ENCODE results near the gene SIRT2. TPM values are rescaled to one million over a fixed set of nuclear protein-coding genes. Genes with fewer than 3 reads are reported as not detected.

The SIRT2 gene
- total RNA-seq, 1 donor from 2014 or later: 10.9 TPM

DNA sequence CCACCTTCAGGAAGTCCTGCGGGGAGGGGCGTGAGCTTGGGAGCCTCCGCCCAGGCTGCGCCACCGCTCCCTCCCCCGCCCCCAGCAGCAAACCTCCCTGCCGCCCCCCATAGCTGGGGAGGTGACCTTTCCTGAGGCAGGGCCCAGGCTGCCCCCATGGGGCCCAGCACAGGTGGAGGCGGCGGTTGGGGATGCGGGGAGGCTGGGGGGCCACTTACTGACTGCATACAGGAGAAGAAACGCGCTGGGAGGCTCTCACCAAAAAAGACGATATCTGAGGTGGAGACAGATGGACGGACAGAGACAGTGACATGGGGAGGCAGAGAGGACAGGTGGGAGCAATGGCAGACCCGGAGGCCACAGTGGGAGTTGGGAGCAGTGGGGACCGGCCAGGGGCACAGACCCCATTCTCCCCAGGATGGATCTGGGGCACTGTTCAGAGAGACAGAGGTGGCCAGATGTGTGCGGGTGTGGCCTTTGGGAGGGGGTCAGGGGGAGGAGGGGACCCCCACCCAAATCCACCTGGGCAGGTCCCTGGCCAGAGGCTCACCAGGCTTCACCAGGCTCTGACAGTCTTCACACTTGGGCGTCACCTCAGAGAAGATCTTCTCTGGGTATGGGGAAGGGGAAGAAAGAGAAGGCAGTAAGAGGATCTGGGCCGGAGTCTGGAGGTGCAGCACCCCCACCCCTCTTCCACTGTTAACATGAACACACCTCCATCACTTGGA is 18.4 kb downstream of the SIRT2 start:
- no peaks in the 10 kb centered on the region for H3K79me2 ChIP-seq (ENCODE audit: low read depth)

DNA sequence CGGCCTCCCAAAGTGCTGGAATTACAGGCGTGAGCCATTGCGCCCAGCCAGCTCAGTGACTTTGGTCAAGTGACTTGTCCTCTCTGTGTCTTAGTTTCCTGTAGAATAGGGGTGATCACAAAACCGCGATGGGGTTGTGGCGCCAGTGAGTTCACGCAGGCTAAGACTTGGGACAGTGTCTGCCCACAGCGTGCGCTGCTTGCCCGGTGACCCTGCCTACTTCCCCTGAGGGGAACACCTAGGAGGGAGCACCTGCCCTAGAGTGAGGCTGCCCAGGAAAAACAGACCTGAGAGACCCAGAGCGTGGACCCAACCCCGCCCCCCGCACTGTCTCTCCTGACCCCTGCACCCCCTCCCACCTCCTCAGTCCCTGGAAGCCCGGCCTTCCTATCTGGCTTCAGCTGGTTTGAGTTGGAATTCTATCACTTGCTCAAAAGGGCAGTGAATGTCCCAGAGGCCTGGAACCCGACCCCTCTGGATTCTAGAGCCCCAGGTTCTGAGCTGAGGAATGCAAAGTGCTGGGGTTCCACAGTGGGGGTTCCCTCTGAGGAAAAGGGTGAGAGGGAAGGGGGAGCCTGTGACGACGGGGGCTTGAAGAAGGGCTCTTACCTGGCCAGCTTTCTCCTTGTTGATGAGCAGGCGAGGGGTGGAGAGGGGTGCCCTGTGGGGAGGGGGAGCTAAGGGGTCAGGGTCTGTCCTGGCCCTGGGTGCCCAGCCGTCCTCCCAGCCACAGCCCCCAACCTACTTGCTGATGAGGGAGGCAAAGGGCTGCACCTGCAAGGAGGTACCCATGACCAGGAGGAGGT is 19.1 kb downstream of the SIRT2 start:
- H3K4me1 ChIP-seq: peaks cover 8% of the 10 kb centered on the region
- H3K36me3 ChIP-seq: no peaks in the 10 kb centered on the region

More for the DNA sequence above, 18.4 kb downstream of the SIRT2 start:
- H3K27me3 Mint-ChIP-seq (ENCODE audit: insufficient read depth, low read depth): peaks cover 8% of the 10 kb centered on the region
- H3F3A ChIP-seq (ENCODE audit: low read depth): peaks cover 3% of the 10 kb centered on the region
- no peak overlapping the region for H3K27ac ChIP-seq
- TF ChIP-seq EZH2 (IDR thresholded peaks at IDR 0.05): no peak
- TF ChIP-seq, protein P1, sequence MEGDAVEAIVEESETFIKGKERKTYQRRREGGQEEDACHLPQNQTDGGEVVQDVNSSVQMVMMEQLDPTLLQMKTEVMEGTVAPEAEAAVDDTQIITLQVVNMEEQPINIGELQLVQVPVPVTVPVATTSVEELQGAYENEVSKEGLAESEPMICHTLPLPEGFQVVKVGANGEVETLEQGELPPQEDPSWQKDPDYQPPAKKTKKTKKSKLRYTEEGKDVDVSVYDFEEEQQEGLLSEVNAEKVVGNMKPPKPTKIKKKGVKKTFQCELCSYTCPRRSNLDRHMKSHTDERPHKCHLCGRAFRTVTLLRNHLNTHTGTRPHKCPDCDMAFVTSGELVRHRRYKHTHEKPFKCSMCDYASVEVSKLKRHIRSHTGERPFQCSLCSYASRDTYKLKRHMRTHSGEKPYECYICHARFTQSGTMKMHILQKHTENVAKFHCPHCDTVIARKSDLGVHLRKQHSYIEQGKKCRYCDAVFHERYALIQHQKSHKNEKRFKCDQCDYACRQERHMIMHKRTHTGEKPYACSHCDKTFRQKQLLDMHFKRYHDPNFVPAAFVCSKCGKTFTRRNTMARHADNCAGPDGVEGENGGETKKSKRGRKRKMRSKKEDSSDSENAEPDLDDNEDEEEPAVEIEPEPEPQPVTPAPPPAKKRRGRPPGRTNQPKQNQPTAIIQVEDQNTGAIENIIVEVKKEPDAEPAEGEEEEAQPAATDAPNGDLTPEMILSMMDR (IDR thresholded peaks at IDR 0.05): no peak
- no peak for TF ChIP-seq EZH2phosphoT487 (IDR thresholded peaks at IDR 0.05)
- no peaks in the 10 kb centered on the region for H3K9me3 Mint-ChIP-seq
- H4K20me1 ChIP-seq (ENCODE audit: low read depth): no peaks in the 10 kb centered on the region
- H2AFZ ChIP-seq (replicated peaks): no peak overlapping the region
- H3K4me3 ChIP-seq: no peak overlapping the region
- peak overlapping the region; percentile 50 for H3K27ac Mint-ChIP-seq
- peaks cover 8% of the 10 kb centered on the region for H3K4me1 Mint-ChIP-seq
- no peaks in the 10 kb centered on the region for H3K9me3 ChIP-seq (ENCODE audit: low read depth)
- no peak for DNase-seq (ENCODE audit: low spot score)
- H3K36me3 Mint-ChIP-seq: no peaks in the 10 kb centered on the region
- no peaks in the 10 kb centered on the region for H3K36me3 ChIP-seq
- peaks cover 8% of the 10 kb centered on the region for H3K4me1 ChIP-seq
- H3K4me3 Mint-ChIP-seq: no peak overlapping the region
- no peak overlapping the region for H3K9ac ChIP-seq
- no peak overlapping the region for H3K4me2 ChIP-seq
- H3K27me3 ChIP-seq: no peaks in the 10 kb centered on the region

DNA sequence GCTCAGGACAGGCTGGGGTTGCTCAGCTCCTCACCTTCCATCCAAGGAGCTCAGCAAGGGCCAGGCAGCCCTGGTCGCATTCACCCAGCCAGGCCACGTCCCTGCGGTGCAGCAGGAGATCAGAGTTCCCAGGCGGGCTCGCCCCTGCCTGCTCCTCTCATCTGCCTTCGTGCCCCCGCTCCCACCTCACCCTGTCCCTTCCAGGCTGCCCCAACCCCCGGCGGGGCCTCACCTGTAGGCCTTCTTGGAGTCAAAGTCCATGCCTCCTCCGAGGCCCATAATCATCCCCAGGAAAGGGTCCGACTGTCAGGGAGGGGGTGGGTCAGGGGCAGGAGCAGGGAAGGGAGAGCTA is 20.0 kb downstream of the SIRT2 start:
- no peaks in the 10 kb centered on the region for H3K9me3 Mint-ChIP-seq
- H2AFZ ChIP-seq (replicated peaks): no peak overlapping the region
- H3K36me3 ChIP-seq: no peaks in the 10 kb centered on the region
- H3K27me3 ChIP-seq: no peaks in the 10 kb centered on the region
- H3K36me3 Mint-ChIP-seq: no peaks in the 10 kb centered on the region
- H3K4me1 ChIP-seq: peaks cover 8% of the 10 kb centered on the region
- DNase-seq (ENCODE audit: low spot score): no peak
- H3F3A ChIP-seq (ENCODE audit: low read depth): no peaks in the 10 kb centered on the region
- no peak overlapping the region for H3K4me2 ChIP-seq
- H4K20me1 ChIP-seq (ENCODE audit: low read depth): no peaks in the 10 kb centered on the region
- H3K27ac ChIP-seq: no peak overlapping the region
- no peak overlapping the region for H3K4me3 ChIP-seq
- peaks cover 8% of the 10 kb centered on the region for H3K4me1 Mint-ChIP-seq
- no peak overlapping the region for H3K9ac ChIP-seq
- no peak overlapping the region for H3K4me3 Mint-ChIP-seq
- H3K27me3 Mint-ChIP-seq (ENCODE audit: insufficient read depth, low read depth): peaks cover 6% of the 10 kb centered on the region
- H3K9me3 ChIP-seq (ENCODE audit: low read depth): no peaks in the 10 kb centered on the region
- H3K27ac Mint-ChIP-seq: no peak overlapping the region
- TF ChIP-seq EZH2phosphoT487 (IDR thresholded peaks at IDR 0.05): no peak
- TF ChIP-seq EZH2 (IDR thresholded peaks at IDR 0.05): no peak
- TF ChIP-seq, protein P1 (IDR thresholded peaks at IDR 0.05): no peak
- no peaks in the 10 kb centered on the region for H3K79me2 ChIP-seq (ENCODE audit: low read depth)

More for the DNA sequence above, 19.1 kb downstream of the SIRT2 start:
- no peak overlapping the region for H3K27ac Mint-ChIP-seq
- H3K9ac ChIP-seq: no peak overlapping the region
- no peaks in the 10 kb centered on the region for H3K79me2 ChIP-seq (ENCODE audit: low read depth)
- no peak overlapping the region for H2AFZ ChIP-seq (replicated peaks)
- DNase-seq (ENCODE audit: low spot score): peak; percentile 31
- TF ChIP-seq, protein P1 (IDR thresholded peaks at IDR 0.05): no peak
- no peak for TF ChIP-seq EZH2 (IDR thresholded peaks at IDR 0.05)
- TF ChIP-seq EZH2phosphoT487 (IDR thresholded peaks at IDR 0.05): no peak
- H3K27me3 Mint-ChIP-seq (ENCODE audit: insufficient read depth, low read depth): peaks cover 8% of the 10 kb centered on the region
- no peaks in the 10 kb centered on the region for H3F3A ChIP-seq (ENCODE audit: low read depth)
- H3K36me3 Mint-ChIP-seq: no peaks in the 10 kb centered on the region
- H3K4me1 Mint-ChIP-seq: peaks cover 8% of the 10 kb centered on the region
- no peaks in the 10 kb centered on the region for H3K27me3 ChIP-seq
- H3K27ac ChIP-seq: no peak overlapping the region
- H3K4me3 ChIP-seq: no peak overlapping the region
- H3K9me3 ChIP-seq (ENCODE audit: low read depth): no peaks in the 10 kb centered on the region
- no peak overlapping the region for H3K4me2 ChIP-seq
- H3K4me3 Mint-ChIP-seq: peak overlapping the region; percentile 21
- H4K20me1 ChIP-seq (ENCODE audit: low read depth): no peaks in the 10 kb centered on the region
- no peaks in the 10 kb centered on the region for H3K9me3 Mint-ChIP-seq

Data from neural progenitor cell (in vitro differentiated cells).